Measurements from ENCODE around the gene GANC.
A peak's percentile ranks its signal among the peaks of the same experiment; 100 is the strongest.

The GANC gene

DNA sequence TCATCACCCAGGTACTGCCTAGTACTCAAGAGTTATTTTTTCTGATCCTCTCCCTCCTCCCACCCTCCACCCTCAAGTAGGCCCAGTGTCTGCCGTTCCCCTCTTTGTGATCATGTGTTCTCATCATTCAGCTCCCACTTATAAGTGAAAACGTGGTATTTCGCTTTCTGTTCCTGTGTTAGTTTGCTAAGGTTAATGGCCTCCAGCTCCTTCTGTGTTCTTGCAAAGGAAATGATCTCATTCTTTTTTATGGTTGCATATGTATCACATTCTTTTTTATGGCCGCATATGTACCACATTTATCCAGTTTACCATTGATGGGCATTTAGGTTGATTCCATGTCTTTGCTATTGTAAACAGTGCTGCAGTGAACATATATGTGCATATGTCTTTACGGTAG is 8.2 kb upstream of the GANC start:
- Histone ChIP-seq H2AFZ (ENCODE audit: low read depth, low read length) (no peak overlapping the region), H3K4me3 (ENCODE audit: low read depth in 1 of 2, low read length in 2 of 2) (no peak overlapping the region), H4K20me1 (ENCODE audit: insufficient read depth, low read length) (0 out of 2 replicates have a peak, but pooled peaks cover 5% of the 10 kb centered on the region), H3K9ac (ENCODE audit: low read depth, low read length) (no peak overlapping the region), H3K4me2 (ENCODE audit: insufficient read depth, low read length) (no peak overlapping the region), H3K27ac (ENCODE audit: low read length) (no peak overlapping the region), H3K36me3 (ENCODE audit: insufficient read depth, low read length) (peaks cover 70% of the 10 kb centered on the region), H3K79me2 (ENCODE audit: insufficient read depth, low read length) (peaks cover 20% of the 10 kb centered on the region), H3K9me3 (ENCODE audit: insufficient read depth, low read length, severe bottlenecking) (no peaks in the 10 kb centered on the region), H3K4me1 (ENCODE audit: insufficient read depth, low read length) (peaks cover 2% of the 10 kb centered on the region; the same call in 1 of the 2 replicates), H3K27me3 (ENCODE audit: insufficient read depth, low read length, poor library complexity) (no peaks in the 10 kb centered on the region)
- no peak for DNase-seq
- TF ChIP-seq EZH2 (IDR thresholded peaks at IDR 0.05; ENCODE audit: borderline replicate concordance, low read depth, low read length, severe bottlenecking) = no peak
- TF ChIP-seq, protein P1, sequence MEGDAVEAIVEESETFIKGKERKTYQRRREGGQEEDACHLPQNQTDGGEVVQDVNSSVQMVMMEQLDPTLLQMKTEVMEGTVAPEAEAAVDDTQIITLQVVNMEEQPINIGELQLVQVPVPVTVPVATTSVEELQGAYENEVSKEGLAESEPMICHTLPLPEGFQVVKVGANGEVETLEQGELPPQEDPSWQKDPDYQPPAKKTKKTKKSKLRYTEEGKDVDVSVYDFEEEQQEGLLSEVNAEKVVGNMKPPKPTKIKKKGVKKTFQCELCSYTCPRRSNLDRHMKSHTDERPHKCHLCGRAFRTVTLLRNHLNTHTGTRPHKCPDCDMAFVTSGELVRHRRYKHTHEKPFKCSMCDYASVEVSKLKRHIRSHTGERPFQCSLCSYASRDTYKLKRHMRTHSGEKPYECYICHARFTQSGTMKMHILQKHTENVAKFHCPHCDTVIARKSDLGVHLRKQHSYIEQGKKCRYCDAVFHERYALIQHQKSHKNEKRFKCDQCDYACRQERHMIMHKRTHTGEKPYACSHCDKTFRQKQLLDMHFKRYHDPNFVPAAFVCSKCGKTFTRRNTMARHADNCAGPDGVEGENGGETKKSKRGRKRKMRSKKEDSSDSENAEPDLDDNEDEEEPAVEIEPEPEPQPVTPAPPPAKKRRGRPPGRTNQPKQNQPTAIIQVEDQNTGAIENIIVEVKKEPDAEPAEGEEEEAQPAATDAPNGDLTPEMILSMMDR (IDR thresholded peaks at IDR 0.05; ENCODE audit: borderline replicate concordance, extremely low read depth, low read length, poor library complexity, severe bottlenecking) = no peak
- ATAC-seq (ENCODE audit: insufficient read depth, low read depth) = no peak

DNA sequence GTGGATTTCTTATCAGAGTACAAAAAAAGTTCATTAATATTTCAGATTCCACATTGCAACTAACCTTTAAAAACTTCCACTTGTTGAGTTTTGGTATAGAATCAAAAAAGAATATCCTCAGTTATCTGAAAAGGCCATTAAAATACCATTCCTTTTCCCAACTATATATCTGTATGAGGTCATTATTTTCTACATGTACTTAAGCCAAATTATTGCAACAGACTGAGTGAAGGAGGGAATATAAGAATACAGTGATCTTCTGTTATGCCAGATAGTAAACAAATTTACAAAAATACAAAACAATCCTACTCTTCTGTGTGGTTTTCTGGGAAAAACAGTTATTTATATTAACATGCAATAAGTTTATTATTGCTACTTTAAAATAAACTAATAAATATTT is 5.7 kb upstream of the GANC start:
- Histone ChIP-seq H3K9me3 (ENCODE audit: insufficient read depth, low read length, severe bottlenecking) (no peaks in the 10 kb centered on the region), H3K4me3 (ENCODE audit: low read depth in 1 of 2, low read length in 2 of 2) (no peak overlapping the region), H3K4me1 (ENCODE audit: insufficient read depth, low read length) (peaks cover 24% of the 10 kb centered on the region), H3K27ac (ENCODE audit: low read length) (no peak overlapping the region), H3K9ac (ENCODE audit: low read depth, low read length) (no peak overlapping the region), H2AFZ (ENCODE audit: low read depth, low read length) (no peak overlapping the region), H3K79me2 (ENCODE audit: insufficient read depth, low read length) (peaks cover 44% of the 10 kb centered on the region), H3K36me3 (ENCODE audit: insufficient read depth, low read length) (peaks cover 52% of the 10 kb centered on the region), H3K27me3 (ENCODE audit: insufficient read depth, low read length, poor library complexity) (no peaks in the 10 kb centered on the region), H4K20me1 (ENCODE audit: insufficient read depth, low read length) (0 out of 2 replicates have a peak, but pooled peaks cover 5% of the 10 kb centered on the region), H3K4me2 (ENCODE audit: insufficient read depth, low read length) (no peak overlapping the region)
- DNase-seq (no peak), ATAC-seq (ENCODE audit: insufficient read depth, low read depth) (no peak)
- TF ChIP-seq EZH2 (IDR thresholded peaks at IDR 0.05; ENCODE audit: borderline replicate concordance, low read depth, low read length, severe bottlenecking) = no peak
- TF ChIP-seq, protein P1 (IDR thresholded peaks at IDR 0.05; ENCODE audit: borderline replicate concordance, extremely low read depth, low read length, poor library complexity, severe bottlenecking) = no peak

- Histone ChIP-seq H3K9ac (ENCODE audit: low read depth, low read length) (no peak overlapping the region), H2AFZ (ENCODE audit: low read depth, low read length) (no peak overlapping the region), H3K27ac (ENCODE audit: low read length) (no peak overlapping the region), H3K4me2 (ENCODE audit: insufficient read depth, low read length) (peak overlapping the region; percentile 19; the same call in 1 of the 2 replicates), H3K4me3 (ENCODE audit: low read depth in 1 of 2, low read length in 2 of 2) (no peak overlapping the region), H3K79me2 (ENCODE audit: insufficient read depth, low read length) (peaks cover 69% of the 10 kb centered on the region), H3K36me3 (ENCODE audit: insufficient read depth, low read length) (peaks cover 27% of the 10 kb centered on the region), H4K20me1 (ENCODE audit: insufficient read depth, low read length) (0 out of 2 replicates have a peak, but pooled peaks cover 5% of the 10 kb centered on the region), H3K27me3 (ENCODE audit: insufficient read depth, low read length, poor library complexity) (no peaks in the 10 kb centered on the region), H3K4me1 (ENCODE audit: insufficient read depth, low read length) (peaks cover 43% of the 10 kb centered on the region), H3K9me3 (ENCODE audit: insufficient read depth, low read length, severe bottlenecking) (no peaks in the 10 kb centered on the region)
- DNase-seq = no peak
- TF ChIP-seq, protein P1 (IDR thresholded peaks at IDR 0.05; ENCODE audit: borderline replicate concordance, extremely low read depth, low read length, poor library complexity, severe bottlenecking) = no peak
- no peak for TF ChIP-seq EZH2 (IDR thresholded peaks at IDR 0.05; ENCODE audit: borderline replicate concordance, low read depth, low read length, severe bottlenecking)
- no peak for ATAC-seq (ENCODE audit: insufficient read depth, low read depth)
These were observed 2.5 kb upstream of the GANC start for GRCh38 chr15:42270551-42270950.

Data from DND-41 (cell line).